Ovary (tissue), 3 donors: ENCODE data around the gene MLX.

Experiments
- CTCF ChIP-seq, 3 donors: fragments of 450-650 bp in 2 of 3; fragments of 200-600 bp in 1 of 3; IDR thresholded peaks; one replicate each; pipeline versions ENCODE4 v1.5.1 to v1.8.0; 2016 to 2022; ENCODE audit warnings: antibody characterized with exemption in 3 of 3, mild to moderate bottlenecking in 1 of 3
- POLR2A ChIP-seq: fragments of 450-650 bp; IDR thresholded peaks from one replicate; pipeline ENCODE4 v1.6.1; 2017; ENCODE audit warnings: antibody characterized with exemption, mild to moderate bottlenecking, moderate library complexity
- donor health status: DM: no; HTN: no; CAD: no.

- TF ChIP-seq CTCF (IDR thresholded peaks at IDR 0.05) (no peak), POLR2A (no peak)
These were observed 48.7 kb upstream of the MLX start for GRCh38 chr17:42518046-42518754.
